ENCODE measurements around the gene PLA2G2F.

DNA sequence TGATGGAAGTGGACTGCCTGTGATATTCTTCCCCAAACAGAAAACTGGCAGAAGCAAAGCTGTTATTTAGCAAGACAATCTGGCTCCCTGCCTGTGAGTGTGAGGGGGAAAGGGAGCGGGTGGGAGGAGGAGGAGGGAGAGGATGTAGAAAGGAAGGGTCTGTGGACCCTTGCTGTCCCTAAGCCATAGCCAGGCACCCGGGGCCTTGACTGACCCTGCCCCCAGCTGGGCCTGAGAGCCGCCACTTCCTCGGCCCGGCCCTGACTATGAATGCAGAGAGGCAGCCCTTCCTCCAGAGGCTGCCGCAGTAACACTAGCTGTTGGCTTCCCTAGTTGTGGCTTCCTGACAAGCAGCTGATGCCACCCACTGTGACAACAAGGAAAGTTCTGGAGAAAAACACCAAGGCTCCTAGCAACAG is 13.9 kb downstream of the PLA2G2F start:
- no peak for TF ChIP-seq JUN (IDR thresholded peaks at IDR 0.05; ENCODE audit: low read depth, low read length)
- TF ChIP-seq, protein P1, sequence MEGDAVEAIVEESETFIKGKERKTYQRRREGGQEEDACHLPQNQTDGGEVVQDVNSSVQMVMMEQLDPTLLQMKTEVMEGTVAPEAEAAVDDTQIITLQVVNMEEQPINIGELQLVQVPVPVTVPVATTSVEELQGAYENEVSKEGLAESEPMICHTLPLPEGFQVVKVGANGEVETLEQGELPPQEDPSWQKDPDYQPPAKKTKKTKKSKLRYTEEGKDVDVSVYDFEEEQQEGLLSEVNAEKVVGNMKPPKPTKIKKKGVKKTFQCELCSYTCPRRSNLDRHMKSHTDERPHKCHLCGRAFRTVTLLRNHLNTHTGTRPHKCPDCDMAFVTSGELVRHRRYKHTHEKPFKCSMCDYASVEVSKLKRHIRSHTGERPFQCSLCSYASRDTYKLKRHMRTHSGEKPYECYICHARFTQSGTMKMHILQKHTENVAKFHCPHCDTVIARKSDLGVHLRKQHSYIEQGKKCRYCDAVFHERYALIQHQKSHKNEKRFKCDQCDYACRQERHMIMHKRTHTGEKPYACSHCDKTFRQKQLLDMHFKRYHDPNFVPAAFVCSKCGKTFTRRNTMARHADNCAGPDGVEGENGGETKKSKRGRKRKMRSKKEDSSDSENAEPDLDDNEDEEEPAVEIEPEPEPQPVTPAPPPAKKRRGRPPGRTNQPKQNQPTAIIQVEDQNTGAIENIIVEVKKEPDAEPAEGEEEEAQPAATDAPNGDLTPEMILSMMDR (IDR thresholded peaks at IDR 0.05; ENCODE audit: control extremely low read depth in 1 of 3, insufficient read depth in 1 of 3, low read depth in 1 of 3, low read length in 3 of 3): no peak
- no peak for TF ChIP-seq SRF (IDR thresholded peaks at IDR 0.05; ENCODE audit: low read depth, low read length)
- TF ChIP-seq, protein P2, sequence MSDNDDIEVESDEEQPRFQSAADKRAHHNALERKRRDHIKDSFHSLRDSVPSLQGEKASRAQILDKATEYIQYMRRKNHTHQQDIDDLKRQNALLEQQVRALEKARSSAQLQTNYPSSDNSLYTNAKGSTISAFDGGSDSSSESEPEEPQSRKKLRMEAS (IDR thresholded peaks at IDR 0.05): no peak
- TF ChIP-seq CHD1 (IDR thresholded peaks at IDR 0.05; ENCODE audit: low read depth, low read length): no peak
- no peak for TF ChIP-seq ZNF274 (IDR thresholded peaks at IDR 0.05; ENCODE audit: borderline replicate concordance, extremely low read depth, low read length)
- TF ChIP-seq CEBPB (IDR thresholded peaks at IDR 0.05; ENCODE audit: low read depth, low read length): no peak
- TF ChIP-seq POLR2A (IDR thresholded peaks at IDR 0.05; ENCODE audit: control extremely low read depth in 1 of 2, low read depth in 2 of 2, low read length in 2 of 2): no peak
- TF ChIP-seq POLR2AphosphoS5 (IDR thresholded peaks at IDR 0.05; ENCODE audit: low read depth, low read length): no peak
